TTC549 (cell line): ENCODE measurements around the gene OR4F6.
"Not testable (repeated sequence)": the region's sequence is repeated elsewhere in the genome, so short reads cannot be mapped to it uniquely, and the experiment has no call there.

ENCODE experiments used
- FAIRE-seq: peaks from 2 replicates; lab custom pipeline; 2012; peaks lifted over from hg19 to GRCh38; lab: Jason Lieb, UNC

The OR4F6 gene

GRCh38 chr15:101803209-101803608 is at the start of gene OR4F6:
Gene OR4F6 (plus strand): TSS chr15:101803509. CDS start chr15:101805720, 2,211 bp downstream.
- FAIRE-seq: no peak

GRCh38 chr15:101764669-101765339 is 38.5 kb upstream of the OR4F6 start:
- not testable (repeated sequence) for FAIRE-seq

- FAIRE-seq: not testable (repeated sequence)
Measured at GRCh38 chr15:101765340-101765671, 38.0 kb upstream of the OR4F6 start.

- FAIRE-seq: no peak
Measured at GRCh38 chr15:101765772-101766456, 37.4 kb upstream of the OR4F6 start.

- FAIRE-seq: not testable (repeated sequence)
Measured at GRCh38 chr15:101767083-101767640, 36.1 kb upstream of the OR4F6 start.

GRCh38 chr15:101772921-101773320 is 30.4 kb upstream of the OR4F6 start:
- FAIRE-seq: no peak

- FAIRE-seq: no peak
Measured at GRCh38 chr15:101773496-101774100, 29.7 kb upstream of the OR4F6 start.

- no peak for FAIRE-seq
Measured at GRCh38 chr15:101775136-101775535, 28.2 kb upstream of the OR4F6 start.

GRCh38 chr15:101778576-101778975 is 24.7 kb upstream of the OR4F6 start:
- FAIRE-seq: not testable (repeated sequence)

GRCh38 chr15:101780225-101780624 is 23.1 kb upstream of the OR4F6 start:
- not testable (repeated sequence) for FAIRE-seq

GRCh38 chr15:101781928-101782327 is 21.4 kb upstream of the OR4F6 start:
- FAIRE-seq: no peak

GRCh38 chr15:101784644-101785043 is 18.7 kb upstream of the OR4F6 start:
- FAIRE-seq: no peak

- not testable (repeated sequence) for FAIRE-seq
Measured at GRCh38 chr15:101786422-101786821, 16.9 kb upstream of the OR4F6 start.

- FAIRE-seq: not testable (repeated sequence)
Measured at GRCh38 chr15:101788001-101788400, 15.3 kb upstream of the OR4F6 start.

GRCh38 chr15:101788503-101789269 is 14.6 kb upstream of the OR4F6 start:
- FAIRE-seq: not testable (repeated sequence)

GRCh38 chr15:101790748-101791147 is 12.6 kb upstream of the OR4F6 start:
- not testable (repeated sequence) for FAIRE-seq

- not testable (repeated sequence) for FAIRE-seq
Measured at GRCh38 chr15:101793981-101794380, 9.3 kb upstream of the OR4F6 start.

- no peak for FAIRE-seq
Measured at GRCh38 chr15:101795455-101795854, 7.9 kb upstream of the OR4F6 start.

- FAIRE-seq: no peak
Measured at GRCh38 chr15:101799665-101800064, 3.6 kb upstream of the OR4F6 start.

- FAIRE-seq: no peak
Measured at GRCh38 chr15:101801048-101801447, 2.3 kb upstream of the OR4F6 start.

- FAIRE-seq: no peak
Measured at GRCh38 chr15:101803676-101804075, 367 bp downstream of the OR4F6 start.

- no peak for FAIRE-seq
Measured at GRCh38 chr15:101804375-101804774, 1.1 kb downstream of the OR4F6 start.
